Thyroid gland (tissue), 4 donors: ENCODE data around the gene KCNF1.

Source experiments
- POLR2A ChIP-seq, 2 donors: fragments of 450-650 bp; IDR thresholded peaks; one replicate each; pipeline ENCODE4 v1.6.1; 2017; ENCODE audit warnings: antibody characterized with exemption in 2 of 2, mild to moderate bottlenecking in 2 of 2, moderate library complexity in 1 of 2
- TF ChIP-seq, protein P1 (sequence below), 6 experiments: fragments of 200-600 bp in 3 of 6; fragments of 450-650 bp in 3 of 6; sonication (generic) in 3 of 6; IDR thresholded peaks; one replicate each; pipeline ENCODE4 v1.5.1; 2016 to 2019; ENCODE audit warnings: antibody characterized with exemption in 6 of 6, mild to moderate bottlenecking in 2 of 6, inconsistent platforms in 1 of 6, moderate library complexity in 1 of 6

GRCh38 chr2:10948188-10948564 is 36.4 kb downstream of the KCNF1 start:
- TF ChIP-seq, protein P1, sequence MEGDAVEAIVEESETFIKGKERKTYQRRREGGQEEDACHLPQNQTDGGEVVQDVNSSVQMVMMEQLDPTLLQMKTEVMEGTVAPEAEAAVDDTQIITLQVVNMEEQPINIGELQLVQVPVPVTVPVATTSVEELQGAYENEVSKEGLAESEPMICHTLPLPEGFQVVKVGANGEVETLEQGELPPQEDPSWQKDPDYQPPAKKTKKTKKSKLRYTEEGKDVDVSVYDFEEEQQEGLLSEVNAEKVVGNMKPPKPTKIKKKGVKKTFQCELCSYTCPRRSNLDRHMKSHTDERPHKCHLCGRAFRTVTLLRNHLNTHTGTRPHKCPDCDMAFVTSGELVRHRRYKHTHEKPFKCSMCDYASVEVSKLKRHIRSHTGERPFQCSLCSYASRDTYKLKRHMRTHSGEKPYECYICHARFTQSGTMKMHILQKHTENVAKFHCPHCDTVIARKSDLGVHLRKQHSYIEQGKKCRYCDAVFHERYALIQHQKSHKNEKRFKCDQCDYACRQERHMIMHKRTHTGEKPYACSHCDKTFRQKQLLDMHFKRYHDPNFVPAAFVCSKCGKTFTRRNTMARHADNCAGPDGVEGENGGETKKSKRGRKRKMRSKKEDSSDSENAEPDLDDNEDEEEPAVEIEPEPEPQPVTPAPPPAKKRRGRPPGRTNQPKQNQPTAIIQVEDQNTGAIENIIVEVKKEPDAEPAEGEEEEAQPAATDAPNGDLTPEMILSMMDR (IDR thresholded peaks at IDR 0.05): no peak
- no peak for TF ChIP-seq POLR2A (IDR thresholded peaks at IDR 0.05)
